HepG2 (cell line): Measurements from ENCODE around the gene OR5K4. TPM values are rescaled to one million over a fixed set of nuclear protein-coding genes. Genes with fewer than 3 reads are reported as not detected.

Experiments used
- ATAC-seq: fragments of 200-7000 bp; cut with Tn5 transposase; 3 replicates; pipeline ENCODE4 v1.9.1; 2020; ENCODE audit warnings: mild to moderate bottlenecking, moderate library complexity
- BruUV-seq: library from RNA; stranded (reverse); fragments of 400-500 nt; replicated peaks from 2 replicates; lab custom pipeline; 2021; lab: Mats Ljungman, UMichigan
- CTCF ChIA-PET: fragments of 300-600 bp; formaldehyde crosslinking; extraction: SDS; loops from one replicate; lab custom pipeline; 2021; ENCODE audit warnings: low total read pairs, inconsistent platforms, low intra/inter-chr PET ratio; lab: Yijun Ruan, JAX
- POLR2A ChIA-PET: fragments of 350-600 bp; sonication (Branson Sonifier 250); formaldehyde crosslinking; loops from one replicate; lab custom pipeline; 2020; ENCODE audit warnings: antibody characterized with exemption, inconsistent platforms; lab: Yijun Ruan, JAX
- DNase-seq: peaks from one replicate; pipeline ENCODE4 v3.0.0-alpha.2; 2015; ENCODE audit warnings: low spot score
- FAIRE-seq: peaks from 3 replicates; lab custom pipeline; 2011; peaks lifted over from hg19 to GRCh38; lab: Jason Lieb, UNC
- H2AFZ ChIP-seq: one replicate; pipeline ENCODE4 v1.6.1; 2011; ENCODE audit warnings: low read length, inconsistent platforms
- H3K27ac ChIP-seq: fragments of 300-600 bp; 3 replicates; pipeline ENCODE4 v1.8.0; 2011; ENCODE audit warnings: mixed run types, mild to moderate bottlenecking, mixed read lengths, low read length, inconsistent platforms; ENCODE audit not compliant: insufficient read depth; ENCODE audit errors: extremely low read length
- H3K27me3 ChIP-seq, 2 experiments: fragments of 200-600 bp in 1 of 2; 2 replicates in 1 of 2; 3 replicates in 1 of 2; pipeline versions ENCODE4 v1.6.0 to v1.8.0; 2011; ENCODE audit warnings: low read length in 2 of 2, mild to moderate bottlenecking in 2 of 2, moderate library complexity in 2 of 2, inconsistent platforms in 1 of 2; ENCODE audit not compliant: insufficient read depth in 2 of 2, control insufficient read depth in 1 of 2
- H3K36me3 ChIP-seq, 2 experiments: fragments of 200-600 bp in 1 of 2; replicated peaks in 1 of 2; 2 replicates in 1 of 2; 3 replicates in 1 of 2; pipeline versions ENCODE4 v1.5.1 to v1.8.0; 2011; ENCODE audit warnings: low read length in 2 of 2, inconsistent platforms in 1 of 2; ENCODE audit not compliant: insufficient read depth in 2 of 2, control insufficient read depth in 1 of 2
- H3K4me1 ChIP-seq: 2 replicates; pipeline ENCODE4 v1.5.1; 2012; ENCODE audit warnings: low read length, inconsistent platforms; ENCODE audit not compliant: insufficient read depth
- H3K4me2 ChIP-seq: 2 replicates; pipeline ENCODE4 v1.6.0; 2011; ENCODE audit warnings: low read depth, low read length, inconsistent platforms
- H3K4me3 ChIP-seq, 3 experiments: fragments of 200-600 bp in 1 of 3; sonication (generic), shearing (Covaris generic) in 1 of 3; replicated peaks in 1 of 3; 2 replicates each; pipeline ENCODE4 v1.5.1; 2011 to 2016; ENCODE audit warnings: low read length in 3 of 3, inconsistent platforms in 2 of 3, low read depth in 2 of 3, mild to moderate bottlenecking in 2 of 3, control low read depth in 1 of 3, mixed read lengths in 1 of 3; ENCODE audit not compliant: insufficient read depth in 1 of 3
- H3K79me2 ChIP-seq: one replicate; pipeline ENCODE4 v1.6.1; 2011; ENCODE audit warnings: low read length, inconsistent platforms; ENCODE audit not compliant: insufficient read depth
- H3K9ac ChIP-seq: 2 replicates; pipeline ENCODE4 v1.6.0; 2011; ENCODE audit warnings: mild to moderate bottlenecking, low read depth, low read length, inconsistent platforms; ENCODE audit not compliant: insufficient read depth
- H3K9me3 ChIP-seq: 2 replicates; pipeline ENCODE4 v1.5.1; 2012; ENCODE audit warnings: mild to moderate bottlenecking, low read length
- H4K20me1 ChIP-seq: 2 replicates; pipeline ENCODE4 v1.6.0; 2011; ENCODE audit warnings: inconsistent platforms, mild to moderate bottlenecking, low read length, moderate library complexity; ENCODE audit not compliant: insufficient read depth
- ATF1 ChIP-seq: IDR thresholded peaks from 2 replicates; pipeline ENCODE4 v1.6.1; 2016; ENCODE audit warnings: mild to moderate bottlenecking, control low read depth
- CBFB ChIP-seq: sonication (generic); formaldehyde crosslinking; IDR thresholded peaks from 2 replicates; pipeline ENCODE4 v1.4.0; 2020; ENCODE audit warnings: missing genetic modification reagents
- DNMT3B ChIP-seq: conservative IDR thresholded peaks from 2 replicates; pipeline ENCODE4 v1.6.1; 2016; ENCODE audit warnings: missing biosample characterization, control low read depth
- ETV5 ChIP-seq: IDR thresholded peaks from 2 replicates; pipeline ENCODE4 v1.6.1; 2018; ENCODE audit warnings: missing biosample characterization, missing genetic modification reagents, inconsistent platforms, borderline replicate concordance
- HOXA5 ChIP-seq: sonication (generic); formaldehyde crosslinking; IDR thresholded peaks from 2 replicates; pipeline ENCODE4 v1.4.0; 2020; ENCODE audit warnings: missing genetic modification reagents
- NCOR1 ChIP-seq: fragments of 200-600 bp; sonication (generic); IDR thresholded peaks from 2 replicates; pipeline ENCODE4 v1.7.0; 2017; ENCODE audit warnings: antibody characterized with exemption, low read length, borderline replicate concordance
- PPARG ChIP-seq: conservative IDR thresholded peaks from 2 replicates; pipeline ENCODE4 v1.6.1; 2016; ENCODE audit warnings: missing biosample characterization, missing genetic modification reagents
- SATB2 ChIP-seq: sonication (generic); formaldehyde crosslinking; IDR thresholded peaks from 2 replicates; pipeline ENCODE4 v1.5.0; 2020; ENCODE audit warnings: missing genetic modification reagents
- SIN3B ChIP-seq: fragments of 150-350 bp; IDR thresholded peaks from 2 replicates; pipeline ENCODE4 v1.6.1; 2014; ENCODE audit warnings: low read length
- SRSF1 ChIP-seq: fragments of 200-400 bp; formaldehyde crosslinking; optimal IDR thresholded peaks from 2 replicates; pipeline ENCODE3; 2017; ENCODE audit warnings: mild to moderate bottlenecking, low read depth, low read length, moderate library complexity
- ZBTB7B ChIP-seq: sonication (generic); formaldehyde crosslinking; IDR thresholded peaks from 2 replicates; pipeline ENCODE4 v1.4.0; 2020; ENCODE audit warnings: missing genetic modification reagents
- ZFP1 ChIP-seq: IDR thresholded peaks from 2 replicates; pipeline ENCODE4 v1.6.1; 2016
- ZNF136 ChIP-seq: sonication (generic); formaldehyde crosslinking; IDR thresholded peaks from 2 replicates; pipeline ENCODE4 v1.8.1; 2022; ENCODE audit warnings: low read depth, mild to moderate bottlenecking, moderate library complexity, missing genetic modification reagents
- ZNF17 ChIP-seq: sonication (generic); formaldehyde crosslinking; IDR thresholded peaks from 2 replicates; pipeline ENCODE4 v1.5.0; 2020; ENCODE audit warnings: mild to moderate bottlenecking, missing genetic modification reagents
- ZNF253 ChIP-seq: sonication (generic); formaldehyde crosslinking; IDR thresholded peaks from 2 replicates; pipeline ENCODE4 v1.8.0; 2022; ENCODE audit warnings: mild to moderate bottlenecking, missing genetic modification reagents, borderline replicate concordance
- ZNF496 ChIP-seq: sonication (generic); formaldehyde crosslinking; IDR thresholded peaks from 2 replicates; pipeline ENCODE4 v1.8.1; 2023; ENCODE audit warnings: mild to moderate bottlenecking, moderate library complexity, missing genetic modification reagents; ENCODE audit not compliant: insufficient replicate concordance
- ZNF598 ChIP-seq: sonication (generic); formaldehyde crosslinking; IDR thresholded peaks from 2 replicates; pipeline ENCODE4 v1.5.1; 2020; ENCODE audit warnings: mild to moderate bottlenecking, missing genetic modification reagents, borderline replicate concordance
- in situ Hi-C: cut with HindIII; loops from 2 replicates; pipeline ENCODE4 v1.10.0; 2017; ENCODE audit warnings: low pct_unique_long_range_greater_than_20kb; ENCODE audit not compliant: extremely low pct_ligation_motif_present
- intact Hi-C: fragments of 100-400 bp; cut with micrococcal nuclease; formaldehyde crosslinking; loops from one replicate; pipeline ENCODE4 v1.10.0; 2022; ENCODE audit not compliant: unreplicated experiment
- polyA plus RNA-seq, 8 experiments: library from polyadenylated mRNA; depleted of rRNA in 3 of 8; stranded (reverse) in 7 of 8; unstranded in 1 of 8; fragments of >200 nt; fragmentation: Illumina TruSeq in 4 of 8; extraction: Trizol in 4 of 8; gene quantifications; 2 replicates each; pipeline versions ENCODE4 v1.2.1 to v1.2.3, GENCODE V29; 2011 to 2016; ENCODE audit warnings: low read depth in 4 of 8, missing spikeins in 1 of 8, mixed read lengths in 1 of 8; ENCODE audit not compliant: insufficient read depth in 1 of 8
- total RNA-seq, 5 experiments: library from RNA; depleted of rRNA; stranded (reverse); fragments of >200 nt; fragmentation: Illumina TruSeq; extraction: Trizol; gene quantifications; 2 replicates each; pipeline ENCODE4 v1.2.3, GENCODE V29; 2016; ENCODE audit warnings: low read depth in 1 of 5
- TF ChIP-seq, protein P1 (sequence below): sonication (generic); formaldehyde crosslinking; IDR thresholded peaks from 2 replicates; pipeline ENCODE4 v1.4.0; 2020; ENCODE audit warnings: missing genetic modification reagents
- TF ChIP-seq, protein P2 (sequence below): sonication (generic); formaldehyde crosslinking; IDR thresholded peaks from 2 replicates; pipeline ENCODE4 v1.8.0; 2022; ENCODE audit warnings: mild to moderate bottlenecking, missing genetic modification reagents, moderate library complexity
- TF ChIP-seq, protein P3 (sequence below): sonication (generic); formaldehyde crosslinking; IDR thresholded peaks from 2 replicates; pipeline ENCODE4 v1.5.1; 2020; ENCODE audit warnings: mild to moderate bottlenecking, missing genetic modification reagents

OR5K4 gene
- total and polyA plus RNA-seq, 2 of the 13 experiments (the other 11 are each of a cell fraction or from before 2014, with no cell fraction given) = not detected

DNA sequence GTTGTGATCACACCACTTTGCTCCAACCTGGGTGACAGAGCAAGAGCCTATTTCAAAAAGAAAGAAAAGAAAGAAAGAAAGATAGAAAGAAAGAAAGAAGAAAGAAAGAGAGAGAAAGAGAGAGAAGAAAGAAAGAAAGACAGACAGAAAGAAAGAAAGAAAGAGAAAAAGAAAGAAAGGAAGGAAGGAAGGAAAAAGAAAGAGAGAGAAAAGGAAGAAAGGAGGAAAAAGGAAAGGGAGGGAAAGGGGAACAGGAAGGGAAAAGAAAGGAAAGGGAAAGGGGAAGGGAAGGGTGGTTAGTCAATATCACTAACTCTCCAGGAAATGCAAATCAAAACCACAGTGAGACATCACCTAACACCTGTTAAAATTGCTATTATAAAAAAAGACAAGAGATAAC, 18.2 kb downstream of the OR5K4 start:
- Histone ChIP-seq H3K4me2 (no peak overlapping the region), H3K9ac (no peak overlapping the region), H3K4me1 (no peaks in the 10 kb centered on the region), H3K9me3 (no peaks in the 10 kb centered on the region), H3K79me2 (no peaks in the 10 kb centered on the region), H3K27ac (no peak overlapping the region), H3K4me3 (no peak overlapping the region), H2AFZ (no peak overlapping the region), H3K36me3 (no peaks in the 10 kb centered on the region), H4K20me1 (no peaks in the 10 kb centered on the region), H3K27me3 (no peaks in the 10 kb centered on the region)
- intact Hi-C loops = no loop called here
- BruUV-seq = no TSS peak
- in situ Hi-C loops = no loop called here
- TF ChIP-seq ETV5 (CRISPR knock-in tag) (no peak), SATB2 (no peak), ZNF598 (no peak), DNMT3B (CRISPR knock-in tag) (no peak), ZNF136 (CRISPR knock-in tag) (no peak), PPARG (CRISPR knock-in tag) (no peak), SIN3B (no peak), NCOR1 (no peak), HOXA5 (CRISPR knock-in tag) (no peak), ZNF17 (CRISPR knock-in tag) (no peak), CBFB (no peak), ZFP1 (CRISPR knock-in tag) (no peak), ZNF253 (CRISPR knock-in tag) (no peak), ZNF496 (CRISPR knock-in tag) (no peak), SRSF1 (no peak), ATF1 (CRISPR knock-in tag) (no peak), ZBTB7B (CRISPR knock-in tag) (no peak)
- TF ChIP-seq, protein P1, sequence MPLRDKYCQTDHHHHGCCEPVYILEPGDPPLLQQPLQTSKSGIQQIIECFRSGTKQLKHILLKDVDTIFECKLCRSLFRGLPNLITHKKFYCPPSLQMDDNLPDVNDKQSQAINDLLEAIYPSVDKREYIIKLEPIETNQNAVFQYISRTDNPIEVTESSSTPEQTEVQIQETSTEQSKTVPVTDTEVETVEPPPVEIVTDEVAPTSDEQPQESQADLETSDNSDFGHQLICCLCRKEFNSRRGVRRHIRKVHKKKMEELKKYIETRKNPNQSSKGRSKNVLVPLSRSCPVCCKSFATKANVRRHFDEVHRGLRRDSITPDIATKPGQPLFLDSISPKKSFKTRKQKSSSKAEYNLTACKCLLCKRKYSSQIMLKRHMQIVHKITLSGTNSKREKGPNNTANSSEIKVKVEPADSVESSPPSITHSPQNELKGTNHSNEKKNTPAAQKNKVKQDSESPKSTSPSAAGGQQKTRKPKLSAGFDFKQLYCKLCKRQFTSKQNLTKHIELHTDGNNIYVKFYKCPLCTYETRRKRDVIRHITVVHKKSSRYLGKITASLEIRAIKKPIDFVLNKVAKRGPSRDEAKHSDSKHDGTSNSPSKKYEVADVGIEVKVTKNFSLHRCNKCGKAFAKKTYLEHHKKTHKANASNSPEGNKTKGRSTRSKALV (CRISPR knock-in tag) = no peak
- TF ChIP-seq, protein P2, sequence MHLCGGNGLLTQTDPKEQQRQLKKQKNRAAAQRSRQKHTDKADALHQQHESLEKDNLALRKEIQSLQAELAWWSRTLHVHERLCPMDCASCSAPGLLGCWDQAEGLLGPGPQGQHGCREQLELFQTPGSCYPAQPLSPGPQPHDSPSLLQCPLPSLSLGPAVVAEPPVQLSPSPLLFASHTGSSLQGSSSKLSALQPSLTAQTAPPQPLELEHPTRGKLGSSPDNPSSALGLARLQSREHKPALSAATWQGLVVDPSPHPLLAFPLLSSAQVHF (CRISPR knock-in tag) = no peak
- TF ChIP-seq, protein P3, sequence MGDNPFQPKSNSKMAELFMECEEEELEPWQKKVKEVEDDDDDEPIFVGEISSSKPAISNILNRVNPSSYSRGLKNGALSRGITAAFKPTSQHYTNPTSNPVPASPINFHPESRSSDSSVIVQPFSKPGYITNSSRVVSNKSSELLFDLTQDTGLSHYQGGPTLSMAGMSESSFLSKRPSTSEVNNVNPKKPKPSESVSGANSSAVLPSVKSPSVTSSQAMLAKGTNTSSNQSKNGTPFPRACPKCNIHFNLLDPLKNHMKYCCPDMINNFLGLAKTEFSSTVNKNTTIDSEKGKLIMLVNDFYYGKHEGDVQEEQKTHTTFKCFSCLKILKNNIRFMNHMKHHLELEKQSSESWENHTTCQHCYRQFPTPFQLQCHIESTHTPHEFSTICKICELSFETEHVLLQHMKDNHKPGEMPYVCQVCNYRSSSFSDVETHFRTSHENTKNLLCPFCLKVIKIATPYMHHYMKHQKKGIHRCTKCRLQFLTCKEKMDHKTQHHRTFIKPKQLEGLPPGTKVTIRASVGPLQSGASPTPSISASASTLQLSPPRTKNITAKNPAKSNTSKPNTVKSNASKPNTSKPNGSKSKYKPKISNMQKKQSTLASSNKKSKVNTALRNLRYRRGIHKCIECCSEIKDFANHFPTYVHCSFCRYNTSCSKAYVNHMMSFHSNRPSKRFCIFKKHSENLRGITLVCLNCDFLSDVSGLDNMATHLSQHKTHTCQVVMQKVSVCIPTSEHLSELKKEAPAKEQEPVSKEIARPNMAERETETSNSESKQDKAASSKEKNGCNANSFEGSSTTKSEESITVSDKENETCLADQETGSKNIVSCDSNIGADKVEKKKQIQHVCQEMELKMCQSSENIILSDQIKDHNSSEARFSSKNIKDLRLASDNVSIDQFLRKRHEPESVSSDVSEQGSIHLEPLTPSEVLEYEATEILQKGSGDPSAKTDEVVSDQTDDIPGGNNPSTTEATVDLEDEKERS = no peak
- POLR2A ChIA-PET = no interaction called here
- FAIRE-seq (no peak), DNase-seq (no peak), ATAC-seq (no peak)
- CTCF ChIA-PET = no interaction called here
